Naive B cell (primary cell): Measurements from ENCODE around the gene MEGF9. TPM values are rescaled to one million over a fixed set of nuclear protein-coding genes. Genes with fewer than 3 reads are reported as not detected.

Experiments
- ATAC-seq, 2 donors: fragments of 150-1000 bp; cut with Tn5 transposase; 2 replicates each; pipeline ENCODE4 v1.10.0; 2021; ENCODE audit warnings: low read depth in 2 of 2, mild to moderate bottlenecking in 2 of 2, moderate library complexity in 2 of 2
- DNase-seq: peaks from one replicate; pipeline ENCODE4 v3.0.0; 2022
- H3K27ac Mint-ChIP-seq, 6 donors: one replicate each; pipeline ENCODE4 v1.8.0; 2020 to 2022; ENCODE audit warnings: mild to moderate bottlenecking in 6 of 6, mixed read lengths in 6 of 6, moderate library complexity in 5 of 6, inconsistent platforms in 2 of 6
- H3K27me3 Mint-ChIP-seq, 3 donors: one replicate each; pipeline ENCODE4 v1.8.0; 2021 to 2022; ENCODE audit warnings: mixed read lengths in 3 of 3, mild to moderate bottlenecking in 1 of 3
- H3K36me3 Mint-ChIP-seq, 2 donors: one replicate each; pipeline ENCODE4 v1.8.0; 2020 to 2022; ENCODE audit warnings: mixed read lengths in 2 of 2, inconsistent platforms in 1 of 2, mild to moderate bottlenecking in 1 of 2
- H3K4me1 Mint-ChIP-seq, 3 donors: one replicate each; pipeline ENCODE4 v1.8.0; 2020 to 2022; ENCODE audit warnings: mixed read lengths in 3 of 3, inconsistent platforms in 1 of 3, mild to moderate bottlenecking in 1 of 3, moderate library complexity in 1 of 3
- H3K4me3 Mint-ChIP-seq, 8 donors: one replicate each; pipeline ENCODE4 v1.8.0; 2020 to 2022; ENCODE audit warnings: mild to moderate bottlenecking in 8 of 8, mixed read lengths in 8 of 8, moderate library complexity in 8 of 8, inconsistent platforms in 2 of 8
- H3K9me3 Mint-ChIP-seq, 7 donors: one replicate each; pipeline ENCODE4 v1.8.0; 2020 to 2022; ENCODE audit warnings: mixed read lengths in 7 of 7, mild to moderate bottlenecking in 5 of 7, inconsistent platforms in 2 of 7, moderate library complexity in 1 of 7
- polyA plus RNA-seq, 6 donors: library from polyadenylated mRNA; unstranded; fragments of 300-500 nt; fragmentation: Illumina TruSeq; gene quantifications; one replicate each; pipeline ENCODE4 v1.2.3, GENCODE V29; 2021; ENCODE audit warnings: low read depth in 6 of 6

Gene MEGF9
- polyA plus RNA-seq, 6 donors from 2014 or later = 4.4 to 5.6 (median 5.0) TPM

DNA sequence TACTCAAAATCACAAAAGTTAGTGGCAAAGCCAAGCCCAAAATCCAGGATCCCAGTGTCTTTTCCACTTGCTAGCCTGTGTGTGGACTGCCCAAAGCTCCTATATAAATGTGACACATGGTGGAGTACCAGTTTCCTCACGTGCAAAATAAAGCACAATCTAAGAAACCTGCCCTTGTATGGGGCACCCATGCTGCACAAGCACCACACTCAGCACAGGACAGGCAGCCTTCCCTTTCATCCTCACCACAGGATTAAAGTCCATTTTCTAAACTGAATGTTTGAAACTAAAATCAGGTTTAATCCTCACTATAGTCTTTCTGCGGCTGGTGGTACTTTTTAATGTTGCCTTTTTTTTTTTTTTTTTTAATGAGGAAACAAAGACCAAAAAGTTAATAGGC lies 139.8 kb downstream of the MEGF9 start:
- Mint-ChIP-seq H3K4me3 (no peak overlapping the region), H3K27ac (peak overlapping the region in 1 of 6 donors; percentile 21), H3K9me3 (no peaks in the 10 kb centered on the region), H3K27me3 (no peaks in the 10 kb centered on the region), H3K4me1 (peaks cover 24 to 48% (median 37%) of the 10 kb centered on the region in 3 donors), H3K36me3 (peaks cover 9% of the 10 kb centered on the region in 2 donors)
- ATAC-seq (no peak), DNase-seq (no peak)

GRCh38 chr9:120572472-120572871 lies 141.8 kb downstream of the MEGF9 start:
- Mint-ChIP-seq H3K27me3 (no peaks in the 10 kb centered on the region), H3K4me1 (peaks cover 19 to 33% (median 21%) of the 10 kb centered on the region in 3 donors), H3K27ac (no peak overlapping the region), H3K4me3 (no peak overlapping the region), H3K36me3 (peaks cover 24 to 27% of the 10 kb centered on the region in 2 donors), H3K9me3 (no peaks in the 10 kb centered on the region)
- ATAC-seq = no peak
- DNase-seq = no peak

GRCh38 chr9:120571443-120572257 lies 142.6 kb downstream of the MEGF9 start:
- H3K27me3 Mint-ChIP-seq = no peaks in the 10 kb centered on the region
- no peaks in the 10 kb centered on the region for H3K9me3 Mint-ChIP-seq
- H3K36me3 Mint-ChIP-seq = peaks cover 29 to 34% of the 10 kb centered on the region in 2 donors
- H3K4me3 Mint-ChIP-seq = no peak overlapping the region
- DNase-seq = no peak
- no peak overlapping the region for H3K27ac Mint-ChIP-seq
- peaks cover 12 to 25% (median 21%) of the 10 kb centered on the region in 3 donors for H3K4me1 Mint-ChIP-seq
- no peak for ATAC-seq

DNA sequence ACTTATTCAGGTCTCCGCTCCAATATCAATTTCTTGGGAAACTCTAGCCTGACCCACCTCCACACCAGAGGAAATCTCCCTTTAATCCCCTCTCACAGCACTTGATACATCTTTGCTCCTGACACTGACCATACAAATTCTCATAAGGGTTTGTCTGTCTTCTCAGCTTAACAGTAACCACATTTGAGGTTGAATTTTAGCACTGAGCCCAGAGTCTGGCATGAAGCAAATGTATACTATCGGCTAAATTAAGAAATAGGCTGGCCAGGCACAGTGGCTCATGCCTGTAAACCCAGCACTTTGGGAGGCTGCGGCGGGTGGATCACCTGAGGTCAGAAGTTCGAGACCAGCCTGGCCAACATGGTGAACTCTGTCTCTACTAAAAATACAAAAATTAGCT lies 144.0 kb downstream of the MEGF9 start:
- ATAC-seq (no peak), DNase-seq (no peak)
- no peaks in the 10 kb centered on the region for H3K27me3 Mint-ChIP-seq
- H3K4me1 Mint-ChIP-seq = peaks cover 6 to 23% (median 20%) of the 10 kb centered on the region in 3 donors
- peak overlapping the region in 1 of 6 donors; percentile 85 for H3K27ac Mint-ChIP-seq
- H3K9me3 Mint-ChIP-seq = no peaks in the 10 kb centered on the region
- H3K4me3 Mint-ChIP-seq = no peak overlapping the region
- H3K36me3 Mint-ChIP-seq = peaks cover 42 to 47% of the 10 kb centered on the region in 2 donors

DNA sequence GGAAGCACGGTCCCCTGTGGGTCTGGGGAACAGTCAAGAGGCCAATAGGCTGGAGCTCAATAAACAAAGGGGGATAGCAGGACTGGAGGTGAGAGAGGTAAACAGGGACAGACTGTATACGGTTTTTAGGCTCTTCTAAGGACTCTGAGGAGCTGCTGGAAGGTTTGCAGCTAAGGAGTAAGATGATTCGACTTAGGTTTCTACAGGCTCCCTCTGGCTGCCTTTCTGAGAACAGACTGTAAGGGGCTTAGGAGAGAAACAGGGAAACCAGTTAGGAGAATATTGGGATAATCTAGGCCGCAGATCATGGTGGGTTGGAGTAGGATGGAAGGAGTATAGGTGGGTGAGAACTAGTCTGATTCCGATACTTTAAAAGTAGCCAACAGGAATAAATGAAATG lies 144.7 kb downstream of the MEGF9 start:
- H3K4me3 Mint-ChIP-seq = no peak overlapping the region
- no peaks in the 10 kb centered on the region for H3K9me3 Mint-ChIP-seq
- ATAC-seq = no peak
- peak overlapping the region in 2 of 6 donors; percentile 41 to 69 for H3K27ac Mint-ChIP-seq
- no peak for DNase-seq
- H3K36me3 Mint-ChIP-seq = peaks cover 49 to 54% of the 10 kb centered on the region in 2 donors
- peaks cover 7 to 30% (median 23%) of the 10 kb centered on the region in 3 donors for H3K4me1 Mint-ChIP-seq
- H3K27me3 Mint-ChIP-seq = no peaks in the 10 kb centered on the region

DNA sequence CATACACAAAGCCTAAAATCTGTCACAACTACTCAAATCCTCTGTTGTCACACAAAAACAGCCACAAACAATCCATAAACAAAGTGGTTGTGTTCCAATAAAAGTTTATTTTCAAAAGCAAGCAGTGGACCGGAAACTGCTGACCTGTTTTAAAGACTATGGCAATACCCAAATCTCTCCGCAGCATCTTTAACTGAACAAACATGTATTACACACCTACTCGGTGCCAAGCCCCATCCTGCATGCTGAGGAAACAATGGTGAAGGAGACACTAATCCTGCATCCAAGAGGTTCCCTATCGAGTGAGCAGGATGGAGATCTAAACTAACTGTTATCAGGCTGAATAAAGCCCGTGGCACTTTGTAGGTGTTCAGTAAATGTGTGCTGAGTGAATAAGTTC lies 145.5 kb downstream of the MEGF9 start:
- peaks cover 50 to 57% of the 10 kb centered on the region in 2 donors for H3K36me3 Mint-ChIP-seq
- H3K9me3 Mint-ChIP-seq = no peaks in the 10 kb centered on the region
- H3K27ac Mint-ChIP-seq = peak overlapping the region in 1 of 6 donors; percentile 41
- DNase-seq (no peak), ATAC-seq (no peak)
- H3K4me1 Mint-ChIP-seq = peaks cover 7 to 23% (median 16%) of the 10 kb centered on the region in 3 donors
- H3K27me3 Mint-ChIP-seq = no peaks in the 10 kb centered on the region
- H3K4me3 Mint-ChIP-seq = no peak overlapping the region

GRCh38 chr9:120567874-120568273 lies 146.4 kb downstream of the MEGF9 start:
- Mint-ChIP-seq H3K36me3 (peaks cover 56 to 64% of the 10 kb centered on the region in 2 donors), H3K27ac (no peak overlapping the region), H3K27me3 (no peaks in the 10 kb centered on the region), H3K9me3 (no peaks in the 10 kb centered on the region), H3K4me3 (no peak overlapping the region), H3K4me1 (peaks cover 8 to 23% (median 18%) of the 10 kb centered on the region in 3 donors)
- ATAC-seq (no peak), DNase-seq (no peak)

GRCh38 chr9:120567081-120567480 lies 147.2 kb downstream of the MEGF9 start:
- DNase-seq = no peak
- Mint-ChIP-seq H3K27ac (no peak overlapping the region), H3K4me3 (no peak overlapping the region), H3K4me1 (peaks cover 7 to 29% (median 24%) of the 10 kb centered on the region in 3 donors), H3K9me3 (no peaks in the 10 kb centered on the region), H3K27me3 (no peaks in the 10 kb centered on the region), H3K36me3 (peaks cover 63 to 69% of the 10 kb centered on the region in 2 donors)
- no peak for ATAC-seq

- H3K9me3 Mint-ChIP-seq = no peaks in the 10 kb centered on the region
- DNase-seq (no peak), ATAC-seq (no peak)
- peaks cover 57 to 68% of the 10 kb centered on the region in 2 donors for H3K36me3 Mint-ChIP-seq
- H3K4me1 Mint-ChIP-seq = peaks cover 11 to 30% (median 24%) of the 10 kb centered on the region in 3 donors
- H3K27me3 Mint-ChIP-seq = no peaks in the 10 kb centered on the region
- H3K27ac Mint-ChIP-seq = no peak overlapping the region
- no peak overlapping the region for H3K4me3 Mint-ChIP-seq
These were observed 149.7 kb downstream of the MEGF9 start for GRCh38 chr9:120564589-120564988.

- DNase-seq (no peak), ATAC-seq (no peak)
- Mint-ChIP-seq H3K27ac (peak overlapping the region in 1 of 6 donors; percentile 5), H3K4me1 (peaks cover 18 to 30% (median 27%) of the 10 kb centered on the region in 3 donors), H3K27me3 (no peaks in the 10 kb centered on the region), H3K9me3 (no peaks in the 10 kb centered on the region), H3K36me3 (peaks cover 54 to 61% of the 10 kb centered on the region in 2 donors), H3K4me3 (no peak overlapping the region)
These were observed 151.3 kb downstream of the MEGF9 start for GRCh38 chr9:120562861-120563443.

DNA sequence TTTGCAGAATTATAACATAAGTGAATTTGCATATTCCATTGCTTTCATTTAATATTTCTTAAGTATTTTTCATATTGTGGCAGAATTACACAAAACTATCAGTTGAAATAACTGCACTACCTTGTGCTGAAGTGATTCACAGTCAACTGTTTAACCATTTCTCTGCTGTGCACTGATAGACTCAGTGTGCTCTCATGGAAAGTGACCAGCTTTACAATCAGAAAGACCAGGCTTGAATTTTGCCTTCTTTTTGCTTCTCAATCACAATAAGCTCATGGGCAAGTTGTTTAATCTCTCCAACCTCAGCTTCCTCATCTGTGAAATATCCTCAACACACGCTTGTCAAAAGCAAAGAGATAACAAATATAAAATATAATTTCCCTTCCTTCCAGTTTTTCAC lies 152.6 kb downstream of the MEGF9 start:
- DNase-seq (no peak), ATAC-seq (no peak)
- Mint-ChIP-seq H3K27ac (no peak overlapping the region), H3K27me3 (no peaks in the 10 kb centered on the region), H3K36me3 (peaks cover 46 to 54% of the 10 kb centered on the region in 2 donors), H3K4me1 (peaks cover 25 to 37% (median 31%) of the 10 kb centered on the region in 3 donors), H3K4me3 (peak overlapping the region in 1 of 8 donors; percentile 35), H3K9me3 (no peaks in the 10 kb centered on the region)

- Mint-ChIP-seq H3K9me3 (no peaks in the 10 kb centered on the region), H3K27me3 (no peaks in the 10 kb centered on the region), H3K4me3 (no peak overlapping the region), H3K36me3 (peaks cover 24 to 36% of the 10 kb centered on the region in 2 donors), H3K4me1 (peaks cover 27 to 28% (median 27%) of the 10 kb centered on the region in 3 donors), H3K27ac (no peak overlapping the region)
- DNase-seq (no peak), ATAC-seq (no peak)
These were observed 154.7 kb downstream of the MEGF9 start for GRCh38 chr9:120559546-120559945.

GRCh38 chr9:120558454-120558853 lies 155.8 kb downstream of the MEGF9 start:
- H3K4me3 Mint-ChIP-seq = peak overlapping the region in 1 of 8 donors; percentile 67
- H3K27ac Mint-ChIP-seq = peak overlapping the region in 3 of 6 donors; percentile 13 to 81 (median 14)
- no peaks in the 10 kb centered on the region for H3K27me3 Mint-ChIP-seq
- H3K4me1 Mint-ChIP-seq = peaks cover 27 to 28% (median 27%) of the 10 kb centered on the region in 3 donors
- ATAC-seq = no peak
- DNase-seq = no peak
- peaks cover 0 to 1% (median 0%) of the 10 kb centered on the region in 7 donors for H3K9me3 Mint-ChIP-seq
- peaks cover 24 to 31% of the 10 kb centered on the region in 2 donors for H3K36me3 Mint-ChIP-seq

- ATAC-seq = no peak
- Mint-ChIP-seq H3K4me3 (no peak overlapping the region), H3K27me3 (no peaks in the 10 kb centered on the region), H3K9me3 (peaks cover 0 to 6% (median 0%) of the 10 kb centered on the region in 7 donors), H3K36me3 (peaks cover 12 to 22% of the 10 kb centered on the region in 2 donors), H3K27ac (no peak overlapping the region), H3K4me1 (peaks cover 16 to 25% (median 19%) of the 10 kb centered on the region in 3 donors)
- no peak for DNase-seq
These were observed 157.1 kb downstream of the MEGF9 start for GRCh38 chr9:120557205-120557604.
